G401.6 (cell line): Measurements from ENCODE around the gene SHISA6.

Experiments used
- FAIRE-seq: peaks from 2 replicates; lab custom pipeline; 2012; peaks lifted over from hg19 to GRCh38; lab: Jason Lieb, UNC

The SHISA6 gene

DNA sequence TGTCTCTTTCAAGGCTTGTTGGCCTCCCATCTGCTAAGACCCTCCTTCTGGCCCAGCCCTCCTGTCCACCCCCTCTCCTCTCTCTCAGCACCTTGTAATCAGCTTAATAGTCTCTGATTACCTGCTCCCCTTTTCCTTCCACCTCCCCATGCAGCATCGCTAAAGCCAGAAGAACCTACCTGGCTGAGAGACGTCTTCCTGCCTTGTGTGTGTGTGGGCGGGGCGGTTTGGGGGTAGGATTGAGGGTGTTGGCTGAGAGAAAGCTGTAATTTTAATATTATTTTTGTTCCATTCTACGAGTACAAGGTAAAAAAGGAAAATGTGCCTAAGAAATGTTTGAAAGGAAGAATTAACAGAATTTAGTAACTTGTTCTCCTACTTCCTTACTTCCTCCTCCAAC, 360.6 kb downstream of the SHISA6 start:
- FAIRE-seq: no peak

DNA sequence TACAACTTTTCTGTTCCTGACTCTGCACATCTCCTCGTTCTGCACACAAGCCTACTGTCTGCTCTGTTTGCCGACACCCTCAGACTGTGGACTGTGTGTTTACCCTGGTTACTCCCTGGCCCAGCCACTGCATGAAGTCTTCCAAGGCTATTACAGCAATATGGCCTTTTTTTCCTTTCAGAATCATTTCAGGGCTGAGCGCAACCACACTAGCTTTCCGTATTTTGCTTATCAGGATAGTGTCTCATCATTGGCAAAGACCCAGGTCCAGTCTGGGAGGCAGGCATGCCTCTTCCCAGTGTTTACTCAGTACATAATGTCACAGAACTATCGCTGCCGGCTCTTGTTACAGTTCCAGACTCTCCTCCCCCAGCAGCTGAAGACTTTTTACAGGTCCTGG, 367.4 kb downstream of the SHISA6 start:
- FAIRE-seq: no peak

DNA sequence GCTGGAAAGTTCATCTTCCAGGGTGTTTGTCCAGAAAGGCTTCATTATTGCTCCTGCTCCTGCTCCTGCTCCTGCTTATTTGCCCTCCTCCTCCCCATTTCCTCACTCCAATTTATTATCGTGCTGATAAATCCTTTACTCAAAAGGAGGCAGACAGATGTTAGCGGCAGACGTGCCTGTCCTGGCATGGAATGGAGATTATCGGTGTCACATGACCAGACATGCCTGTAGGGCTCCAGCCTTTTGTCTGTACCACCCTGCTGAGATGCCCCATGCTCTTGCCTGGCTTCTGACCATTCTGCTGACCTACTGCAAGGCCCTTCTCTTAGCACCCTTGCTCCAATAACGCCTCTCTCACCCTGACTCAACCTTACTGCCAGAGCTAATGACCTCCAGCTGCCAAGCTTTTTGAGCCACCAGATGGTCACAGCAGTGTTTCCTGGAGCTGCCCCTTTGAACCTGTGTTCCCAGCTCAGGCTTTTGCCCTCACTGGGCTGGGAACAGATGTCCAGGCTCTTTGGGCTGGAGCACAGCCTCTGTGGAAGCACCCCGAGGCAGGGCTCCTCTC, 370.1 kb downstream of the SHISA6 start:
- no peak for FAIRE-seq

DNA sequence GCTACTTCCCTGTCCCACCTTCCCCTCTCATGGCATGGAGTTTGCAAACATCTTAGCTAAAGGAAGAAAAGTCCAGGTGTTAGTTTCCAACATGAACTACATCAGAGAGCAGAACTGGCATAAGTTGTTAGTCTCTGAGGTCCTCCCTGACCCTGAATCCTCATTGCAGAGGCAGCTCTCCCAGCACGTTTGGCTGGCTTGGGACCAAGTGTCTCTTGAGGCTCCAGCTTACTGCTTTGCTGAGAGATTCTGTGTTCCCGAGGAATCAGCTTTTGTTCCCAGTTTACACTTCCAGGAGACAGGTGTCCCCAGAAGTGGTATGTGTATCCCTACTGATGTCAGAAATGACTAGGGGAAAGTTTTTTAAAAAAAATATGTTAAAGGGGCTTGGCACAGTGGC, 371.9 kb downstream of the SHISA6 start:
- no peak for FAIRE-seq
